DMS 273 treated with DMSO at 0.1 percent for 48 hours (cell line): ENCODE data around the gene TEX28.
A peak's percentile ranks its signal among the peaks of the same experiment; 100 is the strongest.
"Not testable (repeated sequence)": the region's sequence is repeated elsewhere in the genome, so short reads cannot be mapped to it uniquely, and the experiment has no call there.

Experiments
- DNase-seq: peaks from one replicate; lab custom pipeline; 2025; lab: John Stamatoyannopoulos, UW

The TEX28 gene

DNA sequence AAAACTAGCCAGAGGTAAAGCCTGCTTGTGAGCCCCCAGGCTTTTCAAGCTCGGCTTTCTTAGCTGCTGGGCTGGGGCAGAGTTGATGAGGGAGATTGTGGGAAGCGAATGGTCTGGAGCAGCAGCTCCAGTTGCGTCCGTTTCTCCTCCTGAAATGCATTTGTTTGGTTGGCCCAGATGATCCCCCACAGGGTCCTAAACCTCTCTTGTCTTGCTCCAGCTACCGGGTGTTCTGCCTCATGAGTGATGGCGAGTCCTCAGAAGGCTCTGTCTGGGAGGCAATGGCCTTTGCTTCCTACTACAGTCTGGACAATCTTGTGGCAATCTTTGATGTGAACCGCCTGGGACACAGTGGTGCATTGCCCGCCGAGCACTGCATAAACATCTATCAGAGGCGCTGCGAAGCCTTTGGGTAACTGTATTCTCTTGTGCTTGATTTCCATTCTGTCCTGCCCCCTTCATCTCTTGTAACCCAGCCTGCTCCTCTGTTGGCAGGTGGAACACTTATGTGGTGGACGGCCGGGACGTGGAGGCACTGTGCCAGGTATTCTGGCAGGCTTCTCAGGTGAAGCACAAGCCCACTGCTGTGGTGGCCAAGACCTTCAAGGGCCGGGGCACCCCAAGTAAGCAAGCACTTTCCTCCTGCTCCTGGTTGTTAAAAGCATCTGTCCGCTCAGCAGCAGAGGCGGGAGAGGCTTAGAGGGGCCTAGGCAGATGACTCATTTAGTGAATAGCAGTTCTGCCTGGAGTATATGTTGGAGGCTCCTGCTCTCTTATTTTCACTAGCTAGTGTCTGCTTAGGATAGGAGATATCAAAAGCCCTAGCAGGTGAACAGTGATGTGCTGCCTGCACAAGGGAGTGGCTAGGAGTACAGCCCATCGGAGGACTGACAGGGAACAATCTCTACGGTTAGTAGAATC is 16.0 kb upstream of the TEX28 start:
- DNase-seq: no peak

GRCh38 chrX:154309041-154309775 is 14.3 kb upstream of the TEX28 start:
- no peak for DNase-seq

GRCh38 chrX:154308108-154308946 is 13.4 kb upstream of the TEX28 start:
- DNase-seq: no peak

- DNase-seq: no peak
Measured at GRCh38 chrX:154307202-154307601, 12.3 kb upstream of the TEX28 start.

DNA sequence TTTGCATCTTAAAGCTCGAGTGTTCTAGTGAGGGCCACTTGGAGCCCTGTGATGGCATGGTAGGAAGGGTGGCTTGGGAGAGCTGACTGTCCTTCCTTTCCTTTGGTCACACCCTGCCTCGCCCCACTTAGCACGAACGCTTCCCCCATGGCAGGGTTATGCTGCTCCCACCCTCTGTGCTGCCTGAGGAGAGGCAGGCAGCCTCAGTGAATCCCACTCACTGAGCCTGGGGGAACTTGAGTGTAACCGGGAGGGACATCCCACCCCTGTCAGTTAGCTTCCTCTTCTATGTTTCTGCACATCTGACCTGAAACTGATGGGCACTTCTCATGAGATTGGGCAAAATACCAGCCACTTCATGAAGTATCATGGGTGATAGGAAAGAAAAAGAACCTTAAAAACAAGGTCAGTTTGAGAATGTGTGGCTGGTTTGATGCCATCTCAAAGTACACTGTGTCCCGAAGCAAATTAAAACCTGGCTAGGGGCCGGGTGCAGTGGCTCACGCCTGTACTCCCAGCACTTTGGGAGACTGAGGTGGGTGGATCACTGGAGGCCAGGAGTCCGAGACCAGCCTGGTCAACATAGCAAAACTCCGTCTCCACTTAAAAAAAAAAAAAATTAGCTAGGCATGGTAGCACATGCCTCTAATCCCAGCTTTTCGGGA is 10.7 kb upstream of the TEX28 start:
- DNase-seq: no peak

- DNase-seq: no peak
Measured at GRCh38 chrX:154304846-154305245, 9.9 kb upstream of the TEX28 start.

DNA sequence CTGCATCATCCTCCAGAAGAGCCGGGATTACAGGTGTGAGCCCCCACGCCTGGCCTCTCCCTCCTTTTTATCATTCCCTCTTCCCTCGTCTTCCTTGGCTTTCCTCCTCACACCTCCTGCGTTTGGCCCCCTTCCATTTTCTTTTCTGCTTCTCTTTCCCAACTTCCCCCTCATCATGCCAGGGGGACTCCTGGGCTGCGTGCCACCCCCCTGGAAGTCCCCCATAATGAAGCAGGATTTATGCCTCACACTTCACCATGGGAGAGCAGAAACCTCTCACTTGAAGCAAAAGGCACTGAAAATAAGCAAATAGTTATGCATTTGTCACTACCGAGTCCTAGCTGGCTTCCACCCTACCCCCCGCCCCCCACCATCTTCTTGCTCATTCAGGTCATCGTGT is 8.6 kb upstream of the TEX28 start:
- no peak for DNase-seq

DNA sequence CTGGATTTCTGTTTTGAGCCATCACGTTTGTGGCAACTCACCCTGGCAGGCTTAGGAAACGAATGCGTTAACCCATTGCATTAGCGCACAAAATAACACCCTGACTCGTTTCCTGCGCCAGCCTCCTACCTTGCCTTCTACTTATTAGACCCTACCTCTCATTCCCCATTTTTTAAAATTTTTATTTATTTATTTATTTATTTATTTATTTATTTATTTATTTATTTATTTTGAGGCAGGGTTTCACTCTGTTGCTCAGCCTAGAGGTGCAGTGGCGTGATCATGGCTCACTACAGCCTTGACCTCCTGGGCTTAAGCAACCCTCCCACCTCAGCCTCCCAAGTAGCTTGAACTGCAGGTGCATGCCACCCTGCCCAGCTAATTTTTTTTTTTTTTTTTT is 8.1 kb upstream of the TEX28 start:
- DNase-seq: not testable (repeated sequence)

GRCh38 chrX:154300816-154301215 is 5.9 kb upstream of the TEX28 start:
- no peak for DNase-seq

GRCh38 chrX:154298312-154298711 is 3.4 kb upstream of the TEX28 start:
- DNase-seq: peak; percentile 24

- DNase-seq: no peak
Measured at GRCh38 chrX:154296731-154297130, 1.8 kb upstream of the TEX28 start.

- no peak for DNase-seq
Measured at GRCh38 chrX:154295664-154296310, 863 bp upstream of the TEX28 start, which contains the start of gene TKTL1. Gene TKTL1 (plus strand): TSS chrX:154295795. CDS start chrX:154295860, 65 bp downstream.

DNA sequence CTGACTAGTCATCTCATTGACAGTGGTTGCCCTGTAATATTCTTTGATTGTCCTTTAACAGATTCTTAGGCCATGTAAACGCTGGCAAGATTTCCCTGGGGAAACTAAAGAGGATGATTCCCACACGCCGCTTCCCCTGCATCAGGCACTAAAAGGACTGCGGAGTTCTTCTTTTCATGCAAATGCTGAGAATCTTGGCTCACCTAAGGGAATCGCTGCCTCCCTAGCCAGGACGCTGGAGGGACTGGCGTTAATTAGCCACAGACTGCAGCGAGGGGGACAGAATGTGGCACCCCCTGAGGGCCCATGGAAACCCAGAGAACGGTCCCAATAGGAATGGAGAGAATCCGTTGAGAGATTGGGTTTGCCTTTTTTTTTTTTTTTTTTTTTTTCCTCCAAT is 8.5 kb downstream of the TEX28 start:
- not testable (repeated sequence) for DNase-seq

GRCh38 chrX:154284489-154285338 is 10.2 kb downstream of the TEX28 start:
- DNase-seq: not testable (repeated sequence)

DNA sequence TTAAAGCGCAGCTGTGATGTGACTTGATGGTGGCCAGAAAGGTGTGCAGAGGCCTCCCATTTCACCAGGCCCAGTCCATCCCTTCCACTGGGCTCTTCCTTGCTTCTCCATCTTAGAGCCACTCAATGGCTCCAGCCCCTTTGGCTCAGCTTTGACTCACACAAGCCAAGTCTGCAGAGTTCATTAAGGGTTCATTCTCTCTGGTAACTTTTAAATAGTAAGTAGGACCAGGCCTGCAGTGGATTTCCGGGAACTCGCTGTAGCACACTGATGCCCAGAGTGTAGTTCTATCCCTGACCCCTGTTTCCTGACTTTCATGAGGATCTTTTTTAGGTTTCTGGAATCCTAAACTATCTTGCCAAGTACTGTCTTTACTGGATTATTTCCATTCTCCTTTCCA is 25.7 kb downstream of the TEX28 start:
- DNase-seq: not testable (repeated sequence)

- not testable (repeated sequence) for DNase-seq
Measured at GRCh38 chrX:154263072-154263471, 31.9 kb downstream of the TEX28 start.

- not testable (repeated sequence) for DNase-seq
Measured at GRCh38 chrX:154258711-154259110, 36.2 kb downstream of the TEX28 start.

DNA sequence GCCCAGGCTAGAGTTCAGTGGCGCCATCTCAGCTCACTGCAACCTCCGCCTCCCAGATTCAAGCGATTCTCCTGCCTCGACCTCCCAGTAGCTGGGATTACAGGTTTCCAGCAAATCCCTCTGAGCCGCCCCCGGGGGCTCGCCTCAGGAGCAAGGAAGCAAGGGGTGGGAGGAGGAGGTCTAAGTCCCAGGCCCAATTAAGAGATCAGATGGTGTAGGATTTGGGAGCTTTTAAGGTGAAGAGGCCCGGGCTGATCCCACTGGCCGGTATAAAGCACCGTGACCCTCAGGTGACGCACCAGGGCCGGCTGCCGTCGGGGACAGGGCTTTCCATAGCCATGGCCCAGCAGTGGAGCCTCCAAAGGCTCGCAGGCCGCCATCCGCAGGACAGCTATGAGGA is 37.6 kb downstream of the TEX28 start, which contains the start of gene OPN1MW3:
OPN1MW3 (plus strand) TSS at position 301 of the 400 bp plus-strand sequence; CDS start at position 339, 38 bp downstream.
- DNase-seq: not testable (repeated sequence)

DNA sequence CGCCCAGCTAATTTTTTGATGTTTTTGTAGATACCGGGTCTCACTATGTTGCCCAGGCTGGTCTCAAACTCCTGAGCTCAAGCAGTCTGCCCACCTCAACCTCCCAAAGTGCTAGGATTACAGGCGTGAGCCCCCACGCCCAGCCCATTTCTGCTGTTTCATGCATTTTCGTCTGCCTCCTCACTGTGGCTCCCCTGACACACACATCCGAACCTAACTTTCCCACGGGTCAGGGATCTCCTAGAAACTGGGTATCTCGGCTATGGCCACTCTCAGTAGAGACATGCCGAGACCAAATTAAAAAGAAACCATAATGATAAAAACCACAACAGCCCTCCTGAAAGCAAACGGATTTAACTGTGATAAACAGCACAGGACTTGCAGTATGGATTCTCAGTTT is 46.8 kb downstream of the TEX28 start:
- DNase-seq: not testable (repeated sequence)
